Gastrocnemius medialis (tissue), 4 donors: ENCODE results near the gene HEXD.

ENCODE experiments used
- POLR2A ChIP-seq, 2 donors: fragments of 450-650 bp; IDR thresholded peaks; one replicate each; pipeline ENCODE4 v1.6.1; 2017; ENCODE audit warnings: antibody characterized with exemption in 2 of 2, mild to moderate bottlenecking in 2 of 2, moderate library complexity in 2 of 2
- TF ChIP-seq, protein P1 (sequence below), 5 experiments: fragments of 450-650 bp in 3 of 5; fragments of 200-600 bp in 2 of 5; sonication (generic) in 2 of 5; IDR thresholded peaks in 4 of 5; conservative IDR thresholded peaks in 1 of 5; 1 replicate in 4 of 5; 2 replicates in 1 of 5; pipeline ENCODE4 v1.5.1; 2016 to 2019; ENCODE audit warnings: antibody characterized with exemption in 5 of 5, mild to moderate bottlenecking in 3 of 5, moderate library complexity in 3 of 5

DNA sequence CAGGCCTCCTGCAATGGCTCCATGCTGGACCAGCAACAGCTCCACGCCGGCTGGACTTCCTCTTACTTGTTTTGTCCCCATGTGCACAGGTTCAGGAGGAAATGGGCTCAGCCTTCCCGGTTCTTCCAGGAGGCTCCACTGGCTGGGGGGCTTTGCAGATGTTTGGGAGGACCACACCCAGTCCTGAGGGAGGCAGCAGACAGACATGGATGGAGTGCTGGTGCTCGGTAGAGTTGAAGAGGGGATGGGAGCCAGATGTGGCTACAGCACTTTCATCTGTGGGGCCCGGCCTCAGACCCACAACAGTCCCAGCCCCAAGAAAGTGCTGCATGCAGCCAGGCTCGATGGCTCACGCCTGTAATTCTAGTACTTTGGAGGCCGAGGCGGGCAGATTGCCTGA lies 62.2 kb downstream of the HEXD start:
- TF ChIP-seq, protein P1, sequence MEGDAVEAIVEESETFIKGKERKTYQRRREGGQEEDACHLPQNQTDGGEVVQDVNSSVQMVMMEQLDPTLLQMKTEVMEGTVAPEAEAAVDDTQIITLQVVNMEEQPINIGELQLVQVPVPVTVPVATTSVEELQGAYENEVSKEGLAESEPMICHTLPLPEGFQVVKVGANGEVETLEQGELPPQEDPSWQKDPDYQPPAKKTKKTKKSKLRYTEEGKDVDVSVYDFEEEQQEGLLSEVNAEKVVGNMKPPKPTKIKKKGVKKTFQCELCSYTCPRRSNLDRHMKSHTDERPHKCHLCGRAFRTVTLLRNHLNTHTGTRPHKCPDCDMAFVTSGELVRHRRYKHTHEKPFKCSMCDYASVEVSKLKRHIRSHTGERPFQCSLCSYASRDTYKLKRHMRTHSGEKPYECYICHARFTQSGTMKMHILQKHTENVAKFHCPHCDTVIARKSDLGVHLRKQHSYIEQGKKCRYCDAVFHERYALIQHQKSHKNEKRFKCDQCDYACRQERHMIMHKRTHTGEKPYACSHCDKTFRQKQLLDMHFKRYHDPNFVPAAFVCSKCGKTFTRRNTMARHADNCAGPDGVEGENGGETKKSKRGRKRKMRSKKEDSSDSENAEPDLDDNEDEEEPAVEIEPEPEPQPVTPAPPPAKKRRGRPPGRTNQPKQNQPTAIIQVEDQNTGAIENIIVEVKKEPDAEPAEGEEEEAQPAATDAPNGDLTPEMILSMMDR (IDR thresholded peaks at IDR 0.05 in 4 of 5, conservative IDR thresholded peaks at IDR 0.05 in 1 of 5): no peak
- no peak for TF ChIP-seq POLR2A (IDR thresholded peaks at IDR 0.05)
